DMS114 treated with DMSO at 0.1 percent for 48 hours (cell line): ENCODE results near the gene NDE1.
A peak's percentile ranks its signal among the peaks of the same experiment; 100 is the strongest.
"Not testable (repeated sequence)": the region's sequence is repeated elsewhere in the genome, so short reads cannot be mapped to it uniquely, and the experiment has no call there.

Experiments
- DNase-seq: peaks from one replicate; lab custom pipeline; 2025; ENCODE audit not compliant: unreplicated experiment; lab: John Stamatoyannopoulos, UW

The NDE1 gene

GRCh38 chr16:15694499-15694898 is 44.5 kb downstream of the NDE1 start:
- no peak for DNase-seq

- DNase-seq, result no peak
Measured at GRCh38 chr16:15699819-15700218, 49.8 kb downstream of the NDE1 start.

- DNase-seq, result no peak
Measured at GRCh38 chr16:15701367-15701766, 51.3 kb downstream of the NDE1 start.

- DNase-seq, result no peak
Measured at GRCh38 chr16:15701975-15702970, 52.2 kb downstream of the NDE1 start.

GRCh38 chr16:15703029-15703736 is 53.1 kb downstream of the NDE1 start:
- DNase-seq, result no peak

GRCh38 chr16:15704545-15704987 is 54.5 kb downstream of the NDE1 start:
- DNase-seq, result peak; percentile 3

GRCh38 chr16:15705064-15705565 is 55.1 kb downstream of the NDE1 start:
- no peak for DNase-seq

- DNase-seq, result no peak
Measured at GRCh38 chr16:15707332-15707731, 57.3 kb downstream of the NDE1 start.

GRCh38 chr16:15708096-15708495 is 58.1 kb downstream of the NDE1 start:
- DNase-seq, result no peak

GRCh38 chr16:15708997-15709396 is 59.0 kb downstream of the NDE1 start:
- DNase-seq, result no peak

GRCh38 chr16:15714393-15715172 is 64.5 kb downstream of the NDE1 start:
- DNase-seq, result no peak

GRCh38 chr16:15715221-15715620 is 65.2 kb downstream of the NDE1 start:
- no peak for DNase-seq

- DNase-seq, result no peak
Measured at GRCh38 chr16:15716694-15717447, 66.8 kb downstream of the NDE1 start.

GRCh38 chr16:15721018-15721417 is 71.0 kb downstream of the NDE1 start:
- no peak for DNase-seq

- no peak for DNase-seq
Measured at GRCh38 chr16:15723808-15724207, 73.8 kb downstream of the NDE1 start.

GRCh38 chr16:15725641-15726240 is 75.7 kb downstream of the NDE1 start:
- no peak for DNase-seq

GRCh38 chr16:15726715-15727114 is 76.7 kb downstream of the NDE1 start:
- no peak for DNase-seq

- DNase-seq, result not testable (repeated sequence)
Measured at GRCh38 chr16:15727697-15728096, 77.7 kb downstream of the NDE1 start.

- no peak for DNase-seq
Measured at GRCh38 chr16:15729152-15729551, 79.1 kb downstream of the NDE1 start.

GRCh38 chr16:15732416-15732815 is 82.4 kb downstream of the NDE1 start:
- no peak for DNase-seq
